ENCODE measurements around the gene USP19.

DNA sequence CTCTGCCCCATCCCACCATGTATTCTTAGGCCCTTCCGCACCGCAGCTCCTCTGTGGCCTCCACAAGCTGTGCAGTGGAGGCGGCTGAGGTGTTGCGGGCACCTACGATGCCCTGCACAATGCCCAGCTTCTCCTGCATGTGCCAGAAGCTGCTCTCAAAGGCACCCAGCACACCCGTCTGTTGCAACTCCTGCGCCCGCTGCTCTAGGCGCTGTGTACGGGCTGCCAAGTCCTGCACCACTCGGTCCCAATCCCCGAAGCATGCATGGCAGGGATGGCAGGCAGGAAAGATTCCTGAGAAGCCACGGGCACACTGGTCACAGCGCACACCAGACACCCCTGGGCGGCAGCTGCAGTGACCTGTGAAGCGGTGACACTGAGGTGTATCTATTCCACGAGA, 3.1 kb upstream of the USP19 start:
- no peak for TF ChIP-seq FOXK2 (IDR thresholded peaks at IDR 0.05)
- no peak for TF ChIP-seq POLR2A (IDR thresholded peaks at IDR 0.05; ENCODE audit: low read depth, low read length)
- TF ChIP-seq, protein P1, sequence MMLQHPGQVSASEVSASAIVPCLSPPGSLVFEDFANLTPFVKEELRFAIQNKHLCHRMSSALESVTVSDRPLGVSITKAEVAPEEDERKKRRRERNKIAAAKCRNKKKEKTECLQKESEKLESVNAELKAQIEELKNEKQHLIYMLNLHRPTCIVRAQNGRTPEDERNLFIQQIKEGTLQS (IDR thresholded peaks at IDR 0.05; ENCODE audit: borderline replicate concordance, extremely low read depth, low read depth, low read length): no peak
- TF ChIP-seq CTCF (IDR thresholded peaks at IDR 0.05 in 2 of 3, conservative IDR thresholded peaks at IDR 0.05 in 1 of 3; ENCODE audit: control insufficient read depth in 2 of 3, extremely low read depth in 1 of 3, insufficient read depth in 1 of 3, low read depth in 3 of 3, low read length in 3 of 3): no peak
- TF ChIP-seq, protein P2, sequence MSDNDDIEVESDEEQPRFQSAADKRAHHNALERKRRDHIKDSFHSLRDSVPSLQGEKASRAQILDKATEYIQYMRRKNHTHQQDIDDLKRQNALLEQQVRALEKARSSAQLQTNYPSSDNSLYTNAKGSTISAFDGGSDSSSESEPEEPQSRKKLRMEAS (IDR thresholded peaks at IDR 0.05; ENCODE audit: low read depth, low read length): no peak
